Mucosa of rectum (tissue), 2 donors: ENCODE results near the gene ANO7.

Source experiments
- H3K27ac ChIP-seq, 2 donors: one replicate each; pipeline ENCODE4 v1.7.0; 2013; ENCODE audit warnings: inconsistent platforms in 2 of 2, low read depth in 2 of 2, low read length in 2 of 2
- H3K27me3 ChIP-seq, 2 donors: one replicate each; pipeline ENCODE4 v1.7.0; 2013; ENCODE audit warnings: low read length in 2 of 2; ENCODE audit not compliant: control insufficient read depth in 2 of 2, insufficient read depth in 2 of 2
- H3K36me3 ChIP-seq, 2 donors: one replicate each; pipeline ENCODE4 v1.7.0; 2013; ENCODE audit warnings: low read length in 2 of 2; ENCODE audit not compliant: control insufficient read depth in 2 of 2, insufficient read depth in 2 of 2
- H3K4me1 ChIP-seq, 2 donors: one replicate each; pipeline ENCODE4 v1.7.0; 2013; ENCODE audit warnings: low read length in 2 of 2, mild to moderate bottlenecking in 1 of 2; ENCODE audit not compliant: control insufficient read depth in 2 of 2, insufficient read depth in 2 of 2
- H3K4me3 ChIP-seq, 2 donors: one replicate each; pipeline ENCODE4 v1.7.0; 2013; ENCODE audit warnings: low read length in 2 of 2
- H3K9ac ChIP-seq, 2 donors: one replicate each; pipeline ENCODE4 v1.7.0; 2013; ENCODE audit warnings: low read length in 2 of 2, low read depth in 1 of 2, mild to moderate bottlenecking in 1 of 2
- H3K9me3 ChIP-seq, 2 donors: one replicate each; pipeline ENCODE4 v1.7.0; 2013; ENCODE audit warnings: low read length in 2 of 2; ENCODE audit not compliant: control insufficient read depth in 2 of 2
- donor health status: healthy.
- donor health status: Normal muscosa, but diverticular disease.

The ANO7 gene

DNA sequence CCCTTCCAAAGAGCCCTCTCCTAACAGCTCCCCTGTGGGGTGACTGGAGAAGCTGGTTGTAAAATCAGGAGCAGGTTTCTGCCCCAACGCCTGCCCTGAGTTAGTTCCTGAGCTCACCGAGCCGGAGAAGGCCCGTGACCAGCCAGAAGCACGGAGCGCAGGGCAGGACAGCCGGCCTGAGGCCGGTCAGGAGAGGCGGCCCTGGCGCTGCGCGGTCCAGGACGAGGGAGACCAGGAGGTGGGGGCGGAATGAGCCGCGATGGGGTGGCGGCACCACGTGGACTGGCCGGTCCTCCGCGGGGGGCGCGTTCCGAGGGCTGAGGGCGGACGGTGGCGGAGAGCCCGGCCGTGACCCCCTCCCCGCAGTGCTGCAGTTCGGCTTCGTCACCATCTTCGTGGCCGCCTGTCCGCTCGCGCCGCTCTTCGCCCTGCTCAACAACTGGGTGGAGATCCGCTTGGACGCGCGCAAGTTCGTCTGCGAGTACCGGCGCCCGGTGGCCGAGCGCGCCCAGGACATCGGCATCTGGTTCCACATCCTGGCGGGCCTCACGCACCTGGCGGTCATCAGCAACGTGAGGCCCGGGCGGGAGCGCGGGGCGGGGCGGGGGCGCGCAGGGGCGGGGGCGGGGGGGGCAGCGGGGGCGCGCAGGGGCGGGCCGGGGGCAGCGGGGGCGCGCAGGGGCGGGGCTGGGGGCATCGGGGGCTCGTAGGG lies 29.0 kb downstream of the ANO7 start:
- peak overlapping the region; percentile 65 to 72 for H3K27ac ChIP-seq
- H3K4me3 ChIP-seq: peak overlapping the region; percentile 50 to 62
- no peaks in the 10 kb centered on the region for H3K9me3 ChIP-seq
- H3K4me1 ChIP-seq: peaks cover 0 to 8% of the 10 kb centered on the region in 2 donors
- H3K9ac ChIP-seq: peak overlapping the region in 1 of 2 donors; percentile 64
- H3K27me3 ChIP-seq: no peaks in the 10 kb centered on the region
- peaks cover 0 to 1% of the 10 kb centered on the region in 2 donors for H3K36me3 ChIP-seq

GRCh38 chr2:241218131-241219029 lies 29.9 kb downstream of the ANO7 start:
- Histone ChIP-seq H3K4me1 (peaks cover 0 to 8% of the 10 kb centered on the region in 2 donors), H3K27me3 (no peaks in the 10 kb centered on the region), H3K9me3 (no peaks in the 10 kb centered on the region), H3K27ac (peak overlapping the region in 1 of 2 donors; percentile 37), H3K9ac (peak overlapping the region in 1 of 2 donors; percentile 33), H3K36me3 (peaks cover 0 to 2% of the 10 kb centered on the region in 2 donors), H3K4me3 (peak overlapping the region; percentile 39 to 45)

DNA sequence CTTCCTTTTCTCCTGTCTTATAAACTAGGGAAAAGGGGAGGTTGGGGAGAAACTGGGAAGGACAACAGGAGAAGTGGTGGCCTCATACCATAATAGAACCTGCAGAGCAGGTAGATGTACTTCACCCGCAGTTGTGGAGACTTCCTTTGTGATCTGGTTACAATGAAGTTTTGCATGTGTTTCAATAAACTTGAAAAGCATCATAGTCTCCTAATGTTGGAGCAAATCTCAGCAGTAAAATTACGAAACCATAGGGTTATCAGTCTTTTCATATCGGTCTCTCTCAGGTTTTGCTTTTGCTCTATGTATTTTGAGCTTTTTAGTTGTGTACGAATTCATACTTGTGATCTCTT lies 30.5 kb downstream of the ANO7 start:
- H3K9me3 ChIP-seq: no peaks in the 10 kb centered on the region
- H3K4me1 ChIP-seq: peaks cover 0 to 8% of the 10 kb centered on the region in 2 donors
- H3K4me3 ChIP-seq: no peak overlapping the region
- H3K9ac ChIP-seq: peak overlapping the region in 1 of 2 donors; percentile 33
- H3K36me3 ChIP-seq: peaks cover 0 to 2% of the 10 kb centered on the region in 2 donors
- no peak overlapping the region for H3K27ac ChIP-seq
- H3K27me3 ChIP-seq: no peaks in the 10 kb centered on the region

DNA sequence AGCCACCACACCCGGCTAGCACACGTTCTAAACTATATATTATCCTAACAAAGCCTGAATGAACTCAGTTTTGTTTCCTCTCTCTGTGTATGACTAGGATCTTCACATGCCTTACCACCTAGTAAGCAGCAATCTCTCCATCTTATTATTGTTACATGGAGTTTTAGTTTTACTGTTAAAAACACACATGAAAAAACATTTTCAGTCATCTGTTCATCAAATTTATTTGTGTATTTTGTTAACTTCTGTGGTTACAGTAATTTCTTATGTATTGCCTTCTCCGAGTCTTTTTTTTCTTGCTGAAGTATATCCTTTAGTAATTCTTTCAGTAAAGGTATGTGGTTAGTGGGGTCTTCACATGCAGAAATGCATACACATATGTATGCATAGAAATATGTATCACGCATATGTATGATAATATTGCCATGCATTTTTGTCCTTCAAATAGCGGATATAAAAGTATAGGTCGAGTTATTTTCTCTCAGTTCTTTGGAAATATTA lies 31.4 kb downstream of the ANO7 start:
- H3K9me3 ChIP-seq: no peaks in the 10 kb centered on the region
- H3K4me3 ChIP-seq: no peak overlapping the region
- H3K36me3 ChIP-seq: peaks cover 0 to 2% of the 10 kb centered on the region in 2 donors
- H3K27ac ChIP-seq: no peak overlapping the region
- H3K4me1 ChIP-seq: peaks cover 0 to 8% of the 10 kb centered on the region in 2 donors
- no peak overlapping the region for H3K9ac ChIP-seq
- H3K27me3 ChIP-seq: no peaks in the 10 kb centered on the region

DNA sequence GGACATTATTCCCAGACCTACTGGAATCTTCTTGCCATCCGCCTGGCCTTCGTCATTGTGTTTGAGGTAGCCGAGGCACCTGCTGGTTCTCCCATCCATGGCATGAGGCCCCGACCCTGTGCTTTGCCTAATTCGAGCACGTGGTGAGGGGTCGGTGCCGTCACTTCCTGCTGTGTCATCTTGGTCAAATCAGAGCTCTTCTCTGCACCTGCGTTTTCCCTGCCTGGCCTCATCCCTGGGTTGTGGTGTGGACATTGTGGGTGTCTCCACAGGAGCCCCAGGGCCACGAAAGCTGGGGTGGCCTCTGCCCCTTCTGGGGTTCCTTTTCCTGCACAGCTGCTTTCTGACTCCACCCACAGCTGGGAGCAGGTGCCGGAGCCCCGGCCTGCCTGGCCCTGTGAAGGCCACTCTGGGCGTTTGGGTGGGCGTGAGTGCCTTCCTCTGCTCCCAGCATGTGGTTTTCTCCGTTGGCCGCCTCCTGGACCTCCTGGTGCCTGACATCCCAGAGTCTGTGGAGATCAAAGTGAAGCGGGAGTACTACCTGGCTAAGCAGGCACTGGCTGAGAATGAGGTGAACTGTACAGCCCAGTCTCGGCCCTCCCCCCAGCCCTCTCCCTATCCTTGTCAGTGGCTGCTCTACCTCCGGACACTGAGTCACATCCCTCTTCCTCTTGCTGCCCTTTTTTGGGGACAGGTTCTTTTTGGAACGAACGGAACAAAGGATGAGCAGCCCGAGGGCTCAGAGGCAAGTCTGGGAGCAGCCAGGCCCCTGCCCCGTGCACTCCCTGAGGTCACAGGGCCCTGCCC lies 34.9 kb downstream of the ANO7 start:
- H3K27ac ChIP-seq: no peak overlapping the region
- no peaks in the 10 kb centered on the region for H3K27me3 ChIP-seq
- H3K9ac ChIP-seq: no peak overlapping the region
- H3K4me1 ChIP-seq: peaks cover 0 to 6% of the 10 kb centered on the region in 2 donors
- no peaks in the 10 kb centered on the region for H3K9me3 ChIP-seq
- H3K4me3 ChIP-seq: no peak overlapping the region
- peaks cover 24 to 27% of the 10 kb centered on the region in 2 donors for H3K36me3 ChIP-seq

GRCh38 chr2:241224018-241224850 lies 35.8 kb downstream of the ANO7 start:
- H3K9ac ChIP-seq: no peak overlapping the region
- no peak overlapping the region for H3K27ac ChIP-seq
- no peaks in the 10 kb centered on the region for H3K4me1 ChIP-seq
- no peaks in the 10 kb centered on the region for H3K27me3 ChIP-seq
- no peak overlapping the region for H3K4me3 ChIP-seq
- H3K9me3 ChIP-seq: no peaks in the 10 kb centered on the region
- H3K36me3 ChIP-seq: peaks cover 32 to 34% of the 10 kb centered on the region in 2 donors

GRCh38 chr2:241224851-241225438 lies 36.5 kb downstream of the ANO7 start:
- Histone ChIP-seq H3K9me3 (no peaks in the 10 kb centered on the region), H3K36me3 (peaks cover 38 to 41% of the 10 kb centered on the region in 2 donors), H3K27me3 (no peaks in the 10 kb centered on the region), H3K27ac (no peak overlapping the region), H3K4me3 (no peak overlapping the region), H3K4me1 (no peaks in the 10 kb centered on the region), H3K9ac (no peak overlapping the region)

- Histone ChIP-seq H3K9me3 (no peaks in the 10 kb centered on the region), H3K4me1 (no peaks in the 10 kb centered on the region), H3K27ac (no peak overlapping the region), H3K9ac (no peak overlapping the region), H3K36me3 (peaks cover 44 to 47% of the 10 kb centered on the region in 2 donors), H3K4me3 (no peak overlapping the region), H3K27me3 (no peaks in the 10 kb centered on the region)
These were observed 37.1 kb downstream of the ANO7 start for GRCh38 chr2:241225545-241225944.

GRCh38 chr2:241225983-241226382 lies 37.5 kb downstream of the ANO7 start:
- Histone ChIP-seq H3K4me1 (no peaks in the 10 kb centered on the region), H3K27ac (no peak overlapping the region), H3K4me3 (no peak overlapping the region), H3K27me3 (no peaks in the 10 kb centered on the region), H3K9ac (no peak overlapping the region), H3K9me3 (no peaks in the 10 kb centered on the region), H3K36me3 (peaks cover 48 to 50% of the 10 kb centered on the region in 2 donors)
